GM18519 (cell line): ENCODE measurements around the gene ST6GALNAC3.
"Not testable (repeated sequence)": the region's sequence is repeated elsewhere in the genome, so short reads cannot be mapped to it uniquely, and the experiment has no call there.

Experiments
- ATAC-seq: cut with Tn5 transposase; IDR thresholded peaks from one replicate; pipeline ENCODE4 v1.9.1; 2021; ENCODE audit warnings: mild to moderate bottlenecking, moderate library complexity; ENCODE audit not compliant: unreplicated experiment, low FRiP score

Gene ST6GALNAC3

GRCh38 chr1:76595024-76595423 lies 520.5 kb downstream of the ST6GALNAC3 start:
- no peak for ATAC-seq

- ATAC-seq = no peak
Observed at GRCh38 chr1:76601465-76601864, 526.9 kb downstream of the ST6GALNAC3 start.

- ATAC-seq = no peak
Observed at GRCh38 chr1:76607717-76608116, 533.2 kb downstream of the ST6GALNAC3 start.

GRCh38 chr1:76611770-76612445 lies 537.4 kb downstream of the ST6GALNAC3 start:
- no peak for ATAC-seq

GRCh38 chr1:76613886-76614285 lies 539.3 kb downstream of the ST6GALNAC3 start:
- ATAC-seq = no peak

- no peak for ATAC-seq
Observed at GRCh38 chr1:76615253-76616035, 540.9 kb downstream of the ST6GALNAC3 start.

- no peak for ATAC-seq
Observed at GRCh38 chr1:76620371-76620770, 545.8 kb downstream of the ST6GALNAC3 start.

GRCh38 chr1:76622774-76623528 lies 548.4 kb downstream of the ST6GALNAC3 start:
- no peak for ATAC-seq

- no peak for ATAC-seq
Observed at GRCh38 chr1:76625886-76626678, 551.5 kb downstream of the ST6GALNAC3 start.

- ATAC-seq = no peak
Observed at GRCh38 chr1:76627498-76627897, 553.0 kb downstream of the ST6GALNAC3 start.

GRCh38 chr1:76627901-76628300 lies 553.4 kb downstream of the ST6GALNAC3 start:
- ATAC-seq = no peak

GRCh38 chr1:76632136-76632535 lies 557.6 kb downstream of the ST6GALNAC3 start:
- ATAC-seq = no peak

GRCh38 chr1:76635784-76636183 lies 561.2 kb downstream of the ST6GALNAC3 start:
- ATAC-seq = no peak

- ATAC-seq = no peak
Observed at GRCh38 chr1:76639181-76639580, 564.6 kb downstream of the ST6GALNAC3 start.

GRCh38 chr1:76640092-76640491 lies 565.5 kb downstream of the ST6GALNAC3 start:
- no peak for ATAC-seq

GRCh38 chr1:76640723-76641122 lies 566.2 kb downstream of the ST6GALNAC3 start:
- ATAC-seq = no peak

GRCh38 chr1:76644139-76644538 lies 569.6 kb downstream of the ST6GALNAC3 start:
- no peak for ATAC-seq

- not testable (repeated sequence) for ATAC-seq
Observed at GRCh38 chr1:76652860-76653259, 578.3 kb downstream of the ST6GALNAC3 start.

- ATAC-seq = no peak
Observed at GRCh38 chr1:76657623-76658022, 583.1 kb downstream of the ST6GALNAC3 start.

- no peak for ATAC-seq
Observed at GRCh38 chr1:76659171-76659940, 584.8 kb downstream of the ST6GALNAC3 start.
